ENCODE measurements around the gene ALLC.

Gene ALLC

GRCh38 chr2:3747032-3747654, 89.1 kb downstream of the ALLC start:
- no peak for FAIRE-seq
- DNase-seq (ENCODE audit: low spot score), result no peak

DNA sequence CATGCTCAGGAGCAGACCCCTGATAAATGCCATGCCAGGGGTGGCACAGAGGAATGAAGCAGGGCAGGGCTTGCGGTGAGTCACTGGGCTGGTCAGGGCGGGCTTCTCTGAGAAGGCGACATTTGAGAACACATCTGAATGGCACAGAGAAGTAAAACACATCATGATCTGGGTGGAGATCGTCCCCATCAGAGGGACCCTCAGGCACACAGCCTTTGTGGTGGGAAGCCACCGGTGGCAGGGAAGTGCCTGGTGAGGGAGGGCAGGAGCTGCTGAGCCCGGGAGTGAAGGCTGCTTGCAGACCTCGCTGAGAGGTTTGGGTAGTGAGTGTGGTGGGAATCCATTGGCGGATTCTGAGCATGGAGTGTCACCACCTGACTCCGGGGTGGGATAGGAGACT, 89.8 kb downstream of the ALLC start:
- FAIRE-seq, result no peak
- no peak for DNase-seq (ENCODE audit: low spot score)

DNA sequence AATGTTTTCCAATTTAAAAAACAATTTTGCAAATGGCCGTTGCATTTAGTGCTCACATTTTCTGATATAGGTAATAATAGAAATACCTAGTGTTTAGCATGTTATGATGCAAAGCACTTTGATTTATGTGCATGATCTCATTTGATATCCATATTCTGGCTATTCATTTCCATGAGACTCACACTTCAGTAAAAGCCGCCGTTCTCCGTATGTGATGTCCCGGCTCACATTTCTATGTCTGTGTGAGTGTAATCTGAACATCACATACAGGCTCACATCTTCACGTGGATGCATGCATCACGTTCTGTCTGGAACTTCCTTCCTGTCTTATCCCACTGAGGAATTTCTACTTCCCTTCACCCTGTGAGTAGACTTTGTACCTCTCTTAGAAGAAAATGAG, 91.2 kb downstream of the ALLC start:
- DNase-seq (ENCODE audit: low spot score), result no peak
- no peak for FAIRE-seq

GRCh38 chr2:3751251-3751650, 93.3 kb downstream of the ALLC start:
- FAIRE-seq, result no peak
- DNase-seq (ENCODE audit: low spot score), result no peak

DNA sequence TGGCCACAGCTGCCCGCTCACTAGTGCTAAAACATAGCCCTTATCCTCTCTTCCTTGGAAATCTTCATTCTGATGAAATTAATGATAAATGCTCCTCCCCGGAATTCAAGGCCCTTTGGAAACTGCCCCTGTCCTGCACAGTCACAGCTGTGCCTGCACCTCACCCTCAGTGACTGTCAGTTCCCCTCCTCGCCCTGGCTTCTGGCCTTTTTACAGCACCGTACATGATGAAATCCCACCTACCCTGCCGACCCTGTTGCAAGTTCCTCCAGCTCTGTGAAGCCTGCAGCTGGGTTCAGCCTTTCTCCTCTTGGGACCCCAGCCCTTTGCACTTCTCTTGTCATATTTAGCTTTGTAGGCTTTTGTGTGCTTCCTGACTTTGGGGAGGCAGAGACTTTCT, 93.8 kb downstream of the ALLC start:
- DNase-seq (ENCODE audit: low spot score) (no peak), FAIRE-seq (no peak)
